ENCODE data around the gene ARSG. TPM values are rescaled to one million over a fixed set of nuclear protein-coding genes. Genes with fewer than 3 reads are reported as not detected.

The ARSG gene
- total and polyA plus RNA-seq, 2 donors (not counting 3 experiments of a cell fraction or from before 2014, with no cell fraction given): 3.9 to 7.0 TPM

DNA sequence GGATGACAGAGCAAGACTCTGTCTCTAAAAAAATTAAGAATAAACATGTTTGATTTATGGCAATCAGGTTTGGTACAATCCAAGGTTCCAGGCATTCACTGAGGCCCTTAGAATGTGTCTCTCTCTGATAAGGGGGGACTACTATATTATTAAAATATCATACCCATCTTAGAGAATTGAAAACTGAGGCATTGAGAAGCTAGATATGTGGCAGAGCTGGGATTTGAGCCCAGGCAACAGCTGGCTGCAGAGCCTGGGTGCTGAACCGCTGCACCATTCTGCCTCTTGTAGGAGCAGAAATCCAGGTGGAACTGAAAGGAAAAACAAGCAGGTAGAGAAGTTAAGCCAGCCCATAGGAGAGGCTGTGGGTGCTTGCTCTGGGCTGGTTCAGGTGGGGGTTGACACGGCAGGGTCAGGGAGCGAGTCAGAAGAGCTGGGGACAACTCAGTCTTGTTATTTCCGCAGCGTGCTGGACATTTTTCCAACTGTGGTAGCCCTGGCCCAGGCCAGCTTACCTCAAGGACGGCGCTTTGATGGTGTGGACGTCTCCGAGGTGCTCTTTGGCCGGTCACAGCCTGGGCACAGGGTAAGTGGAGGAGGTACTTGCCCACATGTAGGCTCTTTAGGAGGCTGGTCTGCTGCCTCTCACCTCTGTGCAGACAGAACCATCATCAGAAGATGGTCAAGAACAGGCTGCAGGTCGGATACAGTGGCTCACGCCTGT is 103.5 kb downstream of the ARSG start:
- H4K20me1 ChIP-seq (replicated peaks; ENCODE audit: control insufficient read depth, extremely low read depth, insufficient read depth, low read length): no peaks in the 10 kb centered on the region
- no peaks in the 10 kb centered on the region for H3K27me3 ChIP-seq (ENCODE audit: control insufficient read depth in 2 of 2, insufficient read depth in 2 of 2, low read length in 2 of 2)
- H2AFZ ChIP-seq (ENCODE audit: low read depth, low read length): no peak overlapping the region
- no peak overlapping the region for H3K27ac ChIP-seq (ENCODE audit: insufficient read depth, low read depth, low read length)
- ChIA-PET CTCF (interaction anchor here (0.9 to 1.3 kb wide), 3 partner anchors 11 to 194 kb away, joined by 3 to 4 read pairs (median 3); no protein-coding TSS in a partner anchor), POLR2A (no interaction called here)
- DNase-seq (ENCODE audit: low read depth, low spot score): no peak
- intact Hi-C loops (cut with micrococcal nuclease) (loop anchor here (5.0 kb wide), 1 partner anchor 187 kb away; no protein-coding TSS in a partner anchor), dilution Hi-C loops (cut with MboI; ENCODE audit: extremely low pct_ligation_motif_present, low sequenced_read_pairs) (no loop called here)
- TF ChIP-seq POLR2A (IDR thresholded peaks at IDR 0.05; ENCODE audit: low read depth, low read length) (no peak), GATA2 (IDR thresholded peaks at IDR 0.05; ENCODE audit: insufficient read depth, insufficient read length, low read depth, low read length) (no peak), POLR2AphosphoS5 (IDR thresholded peaks at IDR 0.05; ENCODE audit: insufficient read depth, low read depth, low read length) (no peak), EZH2 (IDR thresholded peaks at IDR 0.05; ENCODE audit: borderline replicate concordance, low read depth, low read length, severe bottlenecking) (no peak), MYC (IDR thresholded peaks at IDR 0.05; ENCODE audit: low read depth, low read length) (no peak), FOS (IDR thresholded peaks at IDR 0.05; ENCODE audit: borderline replicate concordance, insufficient read depth, low read length) (no peak), JUN (IDR thresholded peaks at IDR 0.05; ENCODE audit: borderline replicate concordance, insufficient read depth, insufficient read length, low read depth) (no peak)
- TF ChIP-seq, protein P1, sequence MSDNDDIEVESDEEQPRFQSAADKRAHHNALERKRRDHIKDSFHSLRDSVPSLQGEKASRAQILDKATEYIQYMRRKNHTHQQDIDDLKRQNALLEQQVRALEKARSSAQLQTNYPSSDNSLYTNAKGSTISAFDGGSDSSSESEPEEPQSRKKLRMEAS (IDR thresholded peaks at IDR 0.05; ENCODE audit: insufficient read depth, insufficient read length): no peak
- H3K4me3 ChIP-seq (replicated peaks in 1 of 3; ENCODE audit: insufficient read depth in 1 of 3, low read depth in 1 of 3, low read length in 3 of 3): no peak overlapping the region
- H3K9ac ChIP-seq (replicated peaks; ENCODE audit: extremely low read depth, insufficient read depth, low read length): no peak overlapping the region
- no peaks in the 10 kb centered on the region for H3K36me3 ChIP-seq (ENCODE audit: control insufficient read depth in 2 of 2, extremely low read depth in 1 of 2, insufficient read depth in 2 of 2, low read length in 2 of 2)
- H3K79me2 ChIP-seq (ENCODE audit: control insufficient read depth, insufficient read depth, low read length): no peaks in the 10 kb centered on the region
- no peaks in the 10 kb centered on the region for H3K9me3 ChIP-seq (replicated peaks; ENCODE audit: control insufficient read depth, insufficient read depth, low read length)
- BruUV-seq (replicated peaks): no TSS peak
- no peak for FAIRE-seq
- H3K9me1 ChIP-seq (replicated peaks; ENCODE audit: control insufficient read depth, extremely low read depth, insufficient read depth, low read length): no peaks in the 10 kb centered on the region
- H3K4me2 ChIP-seq (ENCODE audit: insufficient read depth, low read length): no peak overlapping the region
- peaks cover 10% of the 10 kb centered on the region for H3K4me1 ChIP-seq (ENCODE audit: control insufficient read depth, extremely low read depth, insufficient read depth, low read length)
